Measurements from ENCODE around the gene KCNMB2.

GRCh38 chr3:178585454-178585853 lies 49.2 kb downstream of the KCNMB2 start:
- TF ChIP-seq CTCF (IDR thresholded peaks at IDR 0.05) (no peak), EP300 (IDR thresholded peaks at IDR 0.05) (no peak)

All from tibial nerve (tissue), 4 donors.